A549 (cell line): Measurements from ENCODE around the gene HCST. TPM values are rescaled to one million over a fixed set of nuclear protein-coding genes. Genes with fewer than 3 reads are reported as not detected.
A peak's percentile ranks its signal among the peaks of the same experiment; 100 is the strongest.

Experiments
- ATAC-seq, 2 experiments: fragments of 200-7000 bp in 1 of 2; fragments of >200 bp in 1 of 2; cut with Nextera tagmentation in 1 of 2; cut with Tn5 transposase in 1 of 2; 3 replicates each; pipeline versions ENCODE4 v1.8.0 to v1.9.1; 2018 to 2020; ENCODE audit warnings: mild to moderate bottlenecking in 1 of 2, moderate library complexity in 1 of 2
- CTCF ChIA-PET: fragments of 300-600 bp; sonication (Branson Sonifier 250); formaldehyde crosslinking; extraction: SDS; loops from one replicate; lab custom pipeline; 2021; ENCODE audit warnings: antibody characterized with exemption, inconsistent platforms; lab: Yijun Ruan, JAX
- POLR2A ChIA-PET: fragments of 350-600 bp; formaldehyde crosslinking; extraction: SDS; loops from one replicate; lab custom pipeline; 2021; ENCODE audit warnings: antibody characterized with exemption, inconsistent platforms; lab: Yijun Ruan, JAX
- DNase-seq, 2 experiments: peaks; one replicate each; pipeline versions ENCODE4 v3.0.0 to v3.0.0-alpha.2; 2011 to 2016; ENCODE audit warnings: low read depth in 1 of 2, low spot score in 1 of 2
- FAIRE-seq: peaks from 2 replicates; lab custom pipeline; 2011; peaks lifted over from hg19 to GRCh38; lab: Jason Lieb, UNC
- H3K27ac ChIP-seq, 2 experiments: fragments of >200 bp; sonication (Bioruptor Twin); formaldehyde crosslinking; 3 replicates each; pipeline ENCODE4 v1.5.1; 2016 to 2017
- H3K4me1 ChIP-seq: fragments of >200 bp; sonication (Bioruptor Twin); formaldehyde crosslinking; 3 replicates; pipeline ENCODE4 v1.6.1; 2016
- H3K4me2 ChIP-seq: fragments of >200 bp; sonication (Bioruptor Twin); formaldehyde crosslinking; 3 replicates; pipeline ENCODE4 v1.6.1; 2016
- H3K4me3 ChIP-seq: fragments of >200 bp; sonication (Bioruptor Twin); formaldehyde crosslinking; 3 replicates; pipeline ENCODE4 v1.5.1; 2016
- H3K9me3 ChIP-seq: fragments of >200 bp; sonication (Bioruptor Twin); formaldehyde crosslinking; 3 replicates; pipeline ENCODE4 v1.6.1; 2016
- CHD4 ChIP-seq: fragments of 200-600 bp; sonication (generic); IDR thresholded peaks from 2 replicates; pipeline ENCODE4 v1.6.1; 2016; ENCODE audit warnings: antibody characterized with exemption, mild to moderate bottlenecking, borderline replicate concordance
- FOSL2 ChIP-seq, 2 experiments: fragments of 450-650 bp in 1 of 2; fragments of >200 bp in 1 of 2; sonication (Bioruptor Twin) in 1 of 2; formaldehyde crosslinking; IDR thresholded peaks; 2 replicates each; pipeline versions ENCODE4 v1.5.0 to v1.6.1; 2016 to 2020; ENCODE audit warnings: mild to moderate bottlenecking in 1 of 2, moderate library complexity in 1 of 2
- JUN ChIP-seq, 2 experiments: fragments of >200 bp; sonication (Bioruptor Twin); formaldehyde crosslinking; IDR thresholded peaks; 2 replicates in 1 of 2; 3 replicates in 1 of 2; pipeline ENCODE4 v1.6.1; 2016 to 2017
- NFE2L2 ChIP-seq: fragments of 150-350 bp; conservative IDR thresholded peaks from 2 replicates; pipeline ENCODE4 v1.6.1; 2014; ENCODE audit warnings: low read length
- POLR2A ChIP-seq: IDR thresholded peaks from 2 replicates; pipeline ENCODE4 v1.6.1; 2012; ENCODE audit warnings: mild to moderate bottlenecking, low read length
- RAD21 ChIP-seq, 2 experiments: fragments of >200 bp in 1 of 2; sonication (Bioruptor Twin) in 1 of 2; formaldehyde crosslinking in 1 of 2; IDR thresholded peaks in 1 of 2; conservative IDR thresholded peaks in 1 of 2; 2 replicates in 1 of 2; 3 replicates in 1 of 2; pipeline ENCODE4 v1.6.1; 2012 to 2018; ENCODE audit warnings: inconsistent platforms in 1 of 2
- RCOR1 ChIP-seq: fragments of 150-350 bp; IDR thresholded peaks from 2 replicates; pipeline ENCODE4 v1.6.1; 2014; ENCODE audit warnings: antibody characterized with exemption, low read length, low read depth
- RFX5 ChIP-seq: fragments of 450-650 bp; IDR thresholded peaks from 2 replicates; pipeline ENCODE4 v1.7.1; 2014; ENCODE audit warnings: antibody characterized with exemption, mild to moderate bottlenecking, moderate library complexity
- ZC3H11A ChIP-seq: fragments of 450-650 bp; IDR thresholded peaks from 2 replicates; pipeline ENCODE4 v1.6.1; 2014; ENCODE audit warnings: antibody characterized with exemption, mild to moderate bottlenecking
- ZFP36 ChIP-seq: fragments of 450-650 bp; IDR thresholded peaks from 2 replicates; pipeline ENCODE4 v1.6.1; 2014; ENCODE audit warnings: borderline replicate concordance; ENCODE audit not compliant: partially characterized antibody
- WGBS: methylation state at CpG from one replicate; pipeline ENCODE4 v1.1.6; 2017; ENCODE audit errors: missing lambda C conversion rate; 5-methylcytosine and 5-hydroxymethylcytosine counted together
- polyA plus RNA-seq, 4 experiments: library from polyadenylated mRNA; depleted of rRNA in 3 of 4; stranded (reverse); fragments of >200 nt; fragmentation: RNase III in 1 of 4; extraction: RNeasy Plus Mini Kit Qiagen cat#74134 plus additional on column Dnase treatment in 1 of 4; gene quantifications; 2 replicates in 3 of 4; 3 replicates in 1 of 4; pipeline ENCODE4 v1.2.3, GENCODE V29; 2011 to 2017
- TF ChIP-seq, protein P1 (sequence below): fragments of 200-600 bp; sonication (generic); IDR thresholded peaks from 2 replicates; pipeline ENCODE4 v1.6.1; 2016; ENCODE audit warnings: antibody characterized with exemption, mild to moderate bottlenecking, moderate library complexity
- TF ChIP-seq, protein P2 (sequence below): fragments of 450-650 bp; IDR thresholded peaks from 2 replicates; pipeline ENCODE4 v1.6.1; 2014; ENCODE audit warnings: antibody characterized with exemption
- TF ChIP-seq, protein P3 (sequence below): IDR thresholded peaks from 2 replicates; pipeline ENCODE4 v1.6.1; 2012
- TF ChIP-seq, protein P4 (sequence below): fragments of >200 bp; sonication (Bioruptor Twin); formaldehyde crosslinking; IDR thresholded peaks from 3 replicates; pipeline ENCODE4 v1.5.1; 2016
- TF ChIP-seq, protein P5 (sequence below): fragments of >200 bp; sonication (Bioruptor Twin); formaldehyde crosslinking; IDR thresholded peaks from 3 replicates; pipeline ENCODE4 v1.6.1; 2016
- TF ChIP-seq, protein P6 (sequence below): fragments of 250-450 bp; sonication (Bioruptor Pico); IDR thresholded peaks from 2 replicates; pipeline ENCODE4 v1.5.0; 2020; ENCODE audit warnings: low read depth, mild to moderate bottlenecking, moderate library complexity

HCST gene
- polyA plus RNA-seq, 2 of the 4 experiments (the other 2 are of a cell fraction), result 0.49 TPM; not detected in 1

DNA sequence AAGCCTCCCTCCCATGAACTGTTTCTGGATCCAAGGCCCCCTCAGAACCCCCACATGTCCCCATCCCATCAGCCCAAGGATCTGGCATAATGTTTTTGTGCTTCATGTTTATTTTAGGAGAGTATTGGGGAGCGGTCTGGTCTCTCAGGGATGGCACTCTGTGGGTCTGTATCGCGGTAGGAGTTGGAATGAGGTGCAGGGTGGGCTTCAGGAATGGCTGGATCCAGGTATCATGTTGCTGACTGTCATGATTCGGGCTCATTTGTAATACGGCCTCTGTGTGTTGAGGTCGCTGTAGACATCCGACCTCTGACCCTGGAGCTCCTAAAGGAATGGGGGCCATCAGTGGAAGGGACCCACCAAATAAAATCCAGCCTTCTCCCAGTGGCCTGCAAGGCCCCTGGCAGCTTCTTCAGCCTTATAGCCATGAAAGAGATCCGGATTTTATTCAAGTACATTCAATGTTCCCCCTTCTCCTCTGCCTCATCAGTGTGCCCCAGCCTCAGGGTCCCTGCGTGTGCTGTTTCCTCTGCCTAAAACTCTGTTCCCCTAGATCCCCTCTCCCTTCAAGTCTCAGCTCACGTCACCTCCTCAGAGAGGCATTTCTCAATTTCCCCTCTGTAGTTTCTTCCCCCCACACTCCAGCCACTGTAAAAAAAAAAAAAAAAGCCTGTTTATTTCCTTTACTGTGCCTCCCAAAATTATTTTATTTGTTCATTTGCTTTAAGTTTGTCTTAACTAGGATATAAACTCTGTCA lies 2.2 kb downstream of the HCST start:
- no peak overlapping the region for H3K27ac ChIP-seq
- TF ChIP-seq, protein P1, sequence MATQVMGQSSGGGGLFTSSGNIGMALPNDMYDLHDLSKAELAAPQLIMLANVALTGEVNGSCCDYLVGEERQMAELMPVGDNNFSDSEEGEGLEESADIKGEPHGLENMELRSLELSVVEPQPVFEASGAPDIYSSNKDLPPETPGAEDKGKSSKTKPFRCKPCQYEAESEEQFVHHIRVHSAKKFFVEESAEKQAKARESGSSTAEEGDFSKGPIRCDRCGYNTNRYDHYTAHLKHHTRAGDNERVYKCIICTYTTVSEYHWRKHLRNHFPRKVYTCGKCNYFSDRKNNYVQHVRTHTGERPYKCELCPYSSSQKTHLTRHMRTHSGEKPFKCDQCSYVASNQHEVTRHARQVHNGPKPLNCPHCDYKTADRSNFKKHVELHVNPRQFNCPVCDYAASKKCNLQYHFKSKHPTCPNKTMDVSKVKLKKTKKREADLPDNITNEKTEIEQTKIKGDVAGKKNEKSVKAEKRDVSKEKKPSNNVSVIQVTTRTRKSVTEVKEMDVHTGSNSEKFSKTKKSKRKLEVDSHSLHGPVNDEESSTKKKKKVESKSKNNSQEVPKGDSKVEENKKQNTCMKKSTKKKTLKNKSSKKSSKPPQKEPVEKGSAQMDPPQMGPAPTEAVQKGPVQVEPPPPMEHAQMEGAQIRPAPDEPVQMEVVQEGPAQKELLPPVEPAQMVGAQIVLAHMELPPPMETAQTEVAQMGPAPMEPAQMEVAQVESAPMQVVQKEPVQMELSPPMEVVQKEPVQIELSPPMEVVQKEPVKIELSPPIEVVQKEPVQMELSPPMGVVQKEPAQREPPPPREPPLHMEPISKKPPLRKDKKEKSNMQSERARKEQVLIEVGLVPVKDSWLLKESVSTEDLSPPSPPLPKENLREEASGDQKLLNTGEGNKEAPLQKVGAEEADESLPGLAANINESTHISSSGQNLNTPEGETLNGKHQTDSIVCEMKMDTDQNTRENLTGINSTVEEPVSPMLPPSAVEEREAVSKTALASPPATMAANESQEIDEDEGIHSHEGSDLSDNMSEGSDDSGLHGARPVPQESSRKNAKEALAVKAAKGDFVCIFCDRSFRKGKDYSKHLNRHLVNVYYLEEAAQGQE, result no peak
- TF ChIP-seq ZC3H11A (no peak), RCOR1 (no peak)
- TF ChIP-seq, protein P2, sequence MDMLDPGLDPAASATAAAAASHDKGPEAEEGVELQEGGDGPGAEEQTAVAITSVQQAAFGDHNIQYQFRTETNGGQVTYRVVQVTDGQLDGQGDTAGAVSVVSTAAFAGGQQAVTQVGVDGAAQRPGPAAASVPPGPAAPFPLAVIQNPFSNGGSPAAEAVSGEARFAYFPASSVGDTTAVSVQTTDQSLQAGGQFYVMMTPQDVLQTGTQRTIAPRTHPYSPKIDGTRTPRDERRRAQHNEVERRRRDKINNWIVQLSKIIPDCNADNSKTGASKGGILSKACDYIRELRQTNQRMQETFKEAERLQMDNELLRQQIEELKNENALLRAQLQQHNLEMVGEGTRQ, result no peak
- TF ChIP-seq, all 56 proteins: peak for 0
- H3K4me3 ChIP-seq, result no peak overlapping the region
- ChIA-PET POLR2A (interaction anchor here (0.7 kb wide), 1 partner anchor 266 kb away, joined by 5 read pairs; no protein-coding TSS in a partner anchor), CTCF (interaction anchor here (1.4 to 4.9 kb wide), 6 partner anchors 9 to 69 kb away, joined by 5 to 29 read pairs (median 7); no protein-coding TSS in a partner anchor)
- WGBS, result 85% methylated on average over 10 of the region's 10 CpGs
- FAIRE-seq (no peak), ATAC-seq (no peak), DNase-seq (no peak)
- no peaks in the 10 kb centered on the region for H3K9me3 ChIP-seq
- H3K4me1 ChIP-seq, result peaks cover 27% of the 10 kb centered on the region
- no peak overlapping the region for H3K4me2 ChIP-seq

DNA sequence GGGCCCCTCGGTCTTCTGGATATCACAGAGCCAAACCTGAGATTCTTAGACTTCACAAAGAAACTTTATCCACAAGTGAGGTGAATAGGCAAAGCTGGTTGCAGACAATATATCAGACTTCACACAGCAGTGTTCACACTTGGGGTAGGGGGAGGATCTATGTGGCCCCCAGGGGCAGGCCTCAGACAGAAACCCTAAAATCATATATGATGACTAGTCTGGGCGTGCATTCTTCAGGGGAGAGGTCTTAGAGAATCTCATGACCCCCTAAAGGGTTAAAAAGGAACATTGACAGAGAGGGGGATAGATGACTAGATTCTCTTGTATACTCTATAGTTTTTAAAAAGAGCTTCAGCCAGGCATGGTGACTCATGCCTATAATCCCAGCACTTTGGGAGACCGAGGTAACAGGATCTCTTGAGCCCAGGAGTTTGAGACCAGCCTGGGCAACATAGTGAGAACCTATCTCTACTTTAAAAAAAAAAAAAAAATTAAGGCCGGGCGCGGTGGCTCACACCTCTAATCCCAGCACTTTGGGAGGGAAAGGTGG lies 2.9 kb downstream of the HCST start:
- ChIA-PET POLR2A (interaction anchor here (0.7 kb wide), 1 partner anchor 8 kb away, joined by 3 read pairs; no protein-coding TSS in a partner anchor), CTCF (interaction anchor here (0.6 to 4.9 kb wide), 7 partner anchors 10 to 368 kb away, joined by 3 to 29 read pairs (median 6); no protein-coding TSS in a partner anchor)
- FAIRE-seq (no peak), ATAC-seq (no peak), DNase-seq (no peak)
- Histone ChIP-seq H3K27ac (no peak overlapping the region), H3K4me3 (no peak overlapping the region), H3K9me3 (no peaks in the 10 kb centered on the region), H3K4me2 (no peak overlapping the region), H3K4me1 (peaks cover 27% of the 10 kb centered on the region)
- WGBS, result 73% methylated on average over 6 of the region's 6 CpGs
- no peak for TF ChIP-seq FOSL2 (IDR thresholded peaks at IDR 0.05)
- peak; percentile 53 for TF ChIP-seq FOSL2 (CRISPR knock-in tag; IDR thresholded peaks at IDR 0.05)
- no peak for TF ChIP-seq JUN (IDR thresholded peaks at IDR 0.05)

DNA sequence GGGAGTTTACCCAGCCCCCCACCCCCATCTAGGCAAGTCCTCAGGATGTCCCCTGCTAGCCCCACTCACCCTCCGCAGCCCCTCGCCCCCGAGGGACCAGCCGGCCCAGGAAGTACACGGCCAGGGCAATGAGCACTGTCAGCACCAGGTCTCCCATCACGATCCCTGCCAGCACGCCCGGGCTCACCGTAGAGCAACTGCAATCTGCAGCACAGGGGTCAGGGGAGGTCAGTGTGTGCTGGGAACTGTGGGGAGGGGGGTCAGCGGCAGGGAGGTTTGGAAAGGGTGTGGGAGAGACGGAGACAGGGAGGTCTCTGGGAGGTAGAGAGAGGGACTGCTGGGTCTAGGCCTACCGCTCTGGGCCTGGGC lies 5.0 kb downstream of the HCST start:
- no peak for DNase-seq
- H3K4me3 ChIP-seq, result no peak overlapping the region
- WGBS, result 94% methylated on average over 11 of the region's 12 CpGs
- POLR2A ChIA-PET, result no interaction called here
- CTCF ChIA-PET, result interaction anchor here (1.3 to 4.9 kb wide), 2 partner anchors 11 to 24 kb away, joined by 4 to 29 read pairs; no protein-coding TSS in a partner anchor
- no peak for FAIRE-seq
- TF ChIP-seq POLR2A (0 out of 2 replicates have a peak, but pooled peaks have one; percentile 22), NFE2L2 (no peak)
- ATAC-seq, result no peak
- H3K9me3 ChIP-seq, result no peaks in the 10 kb centered on the region
- H3K4me1 ChIP-seq, result peaks cover 14% of the 10 kb centered on the region; the same call in 2 of the 3 replicates
- H3K27ac ChIP-seq, result no peak overlapping the region
- no peak overlapping the region for H3K4me2 ChIP-seq

DNA sequence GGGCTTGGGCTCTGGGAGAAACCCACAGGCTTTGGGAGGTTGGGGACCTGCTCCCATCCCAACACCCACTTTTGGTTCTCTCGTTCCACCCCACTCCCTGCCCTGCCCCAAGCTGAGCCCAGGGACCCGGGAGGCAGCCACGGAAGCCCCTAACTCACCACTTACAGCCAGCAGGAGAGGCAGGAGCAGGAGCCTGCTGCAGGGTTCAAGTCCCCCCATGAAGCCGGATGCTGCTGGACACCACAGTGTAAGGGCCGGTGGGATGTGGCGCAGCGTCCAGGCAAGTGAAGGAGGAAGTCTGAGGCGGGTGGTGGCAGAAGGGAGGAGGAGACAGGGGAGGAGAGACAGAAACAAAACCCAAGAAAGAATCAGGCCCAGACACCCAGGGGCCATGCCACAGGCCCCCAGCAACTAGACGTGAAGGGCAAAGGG lies 5.7 kb downstream of the HCST start, which contains the start of gene TYROBP:
Gene TYROBP (minus strand): TSS at position 286 of the 432 bp plus-strand sequence. CDS start 67 bp downstream, at position 219.
- FAIRE-seq, result no peak
- CTCF ChIA-PET, result interaction anchor here (0.8 to 1.8 kb wide), 5 partner anchors 10 to 23 kb away, joined by 3 to 11 read pairs (median 7); no protein-coding TSS in a partner anchor
- TF ChIP-seq RFX5 (no peak), ZFP36 (no peak), RCOR1 (no peak), CHD4 (no peak), RAD21 (conservative IDR thresholded peaks at IDR 0.05 in 1 of 2, IDR thresholded peaks at IDR 0.05 in 1 of 2) (no peak)
- TF ChIP-seq, protein P3, sequence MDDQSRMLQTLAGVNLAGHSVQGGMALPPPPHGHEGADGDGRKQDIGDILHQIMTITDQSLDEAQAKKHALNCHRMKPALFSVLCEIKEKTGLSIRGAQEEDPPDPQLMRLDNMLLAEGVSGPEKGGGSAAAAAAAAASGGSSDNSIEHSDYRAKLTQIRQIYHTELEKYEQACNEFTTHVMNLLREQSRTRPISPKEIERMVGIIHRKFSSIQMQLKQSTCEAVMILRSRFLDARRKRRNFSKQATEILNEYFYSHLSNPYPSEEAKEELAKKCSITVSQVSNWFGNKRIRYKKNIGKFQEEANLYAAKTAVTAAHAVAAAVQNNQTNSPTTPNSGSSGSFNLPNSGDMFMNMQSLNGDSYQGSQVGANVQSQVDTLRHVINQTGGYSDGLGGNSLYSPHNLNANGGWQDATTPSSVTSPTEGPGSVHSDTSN, result no peak
- TF ChIP-seq, protein P4, sequence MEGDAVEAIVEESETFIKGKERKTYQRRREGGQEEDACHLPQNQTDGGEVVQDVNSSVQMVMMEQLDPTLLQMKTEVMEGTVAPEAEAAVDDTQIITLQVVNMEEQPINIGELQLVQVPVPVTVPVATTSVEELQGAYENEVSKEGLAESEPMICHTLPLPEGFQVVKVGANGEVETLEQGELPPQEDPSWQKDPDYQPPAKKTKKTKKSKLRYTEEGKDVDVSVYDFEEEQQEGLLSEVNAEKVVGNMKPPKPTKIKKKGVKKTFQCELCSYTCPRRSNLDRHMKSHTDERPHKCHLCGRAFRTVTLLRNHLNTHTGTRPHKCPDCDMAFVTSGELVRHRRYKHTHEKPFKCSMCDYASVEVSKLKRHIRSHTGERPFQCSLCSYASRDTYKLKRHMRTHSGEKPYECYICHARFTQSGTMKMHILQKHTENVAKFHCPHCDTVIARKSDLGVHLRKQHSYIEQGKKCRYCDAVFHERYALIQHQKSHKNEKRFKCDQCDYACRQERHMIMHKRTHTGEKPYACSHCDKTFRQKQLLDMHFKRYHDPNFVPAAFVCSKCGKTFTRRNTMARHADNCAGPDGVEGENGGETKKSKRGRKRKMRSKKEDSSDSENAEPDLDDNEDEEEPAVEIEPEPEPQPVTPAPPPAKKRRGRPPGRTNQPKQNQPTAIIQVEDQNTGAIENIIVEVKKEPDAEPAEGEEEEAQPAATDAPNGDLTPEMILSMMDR, result no peak
- TF ChIP-seq, protein P5, sequence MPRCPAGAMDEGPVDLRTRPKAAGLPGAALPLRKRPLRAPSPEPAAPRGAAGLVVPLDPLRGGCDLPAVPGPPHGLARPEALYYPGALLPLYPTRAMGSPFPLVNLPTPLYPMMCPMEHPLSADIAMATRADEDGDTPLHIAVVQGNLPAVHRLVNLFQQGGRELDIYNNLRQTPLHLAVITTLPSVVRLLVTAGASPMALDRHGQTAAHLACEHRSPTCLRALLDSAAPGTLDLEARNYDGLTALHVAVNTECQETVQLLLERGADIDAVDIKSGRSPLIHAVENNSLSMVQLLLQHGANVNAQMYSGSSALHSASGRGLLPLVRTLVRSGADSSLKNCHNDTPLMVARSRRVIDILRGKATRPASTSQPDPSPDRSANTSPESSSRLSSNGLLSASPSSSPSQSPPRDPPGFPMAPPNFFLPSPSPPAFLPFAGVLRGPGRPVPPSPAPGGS, result no peak
- TF ChIP-seq, protein P6, sequence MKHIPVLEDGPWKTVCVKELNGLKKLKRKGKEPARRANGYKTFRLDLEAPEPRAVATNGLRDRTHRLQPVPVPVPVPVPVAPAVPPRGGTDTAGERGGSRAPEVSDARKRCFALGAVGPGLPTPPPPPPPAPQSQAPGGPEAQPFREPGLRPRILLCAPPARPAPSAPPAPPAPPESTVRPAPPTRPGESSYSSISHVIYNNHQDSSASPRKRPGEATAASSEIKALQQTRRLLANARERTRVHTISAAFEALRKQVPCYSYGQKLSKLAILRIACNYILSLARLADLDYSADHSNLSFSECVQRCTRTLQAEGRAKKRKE (CRISPR knock-in tag), result no peak

More for the DNA sequence above, 5.7 kb downstream of the HCST start, which contains the start of gene TYROBP:
- no peak within 1 kb of the TSS for H3K4me2 ChIP-seq
- H3K9me3 ChIP-seq, result no peaks in the 10 kb centered on the region
- ATAC-seq, result 0 out of 6 replicates have a peak, but pooled peaks of 1 of the 2 experiments have one; percentile 10
- H3K4me1 ChIP-seq, result peaks cover 13% of the 10 kb centered on the region; the same call in 2 of the 3 replicates
- 75% methylated on average over 9 of the region's 9 CpGs for WGBS
- DNase-seq, result no peak
- H3K27ac ChIP-seq, result 0 out of 6 replicates have a peak within 1 kb of the TSS, but pooled peaks of 1 of the 2 experiments have one; percentile 1
- POLR2A ChIA-PET, result no interaction called here
- H3K4me3 ChIP-seq, result no peak within 1 kb of the TSS
